Keratinocyte (primary cell): ENCODE measurements around the gene SDC1. TPM values are rescaled to one million over a fixed set of nuclear protein-coding genes. Genes with fewer than 3 reads are reported as not detected.

Source experiments
- DNase-seq: peaks from one replicate; pipeline ENCODE4 v3.0.0-alpha.2; 2011; ENCODE audit warnings: low read depth, missing footprints, low spot score
- FAIRE-seq: peaks from 2 replicates; lab custom pipeline; 2011; peaks lifted over from hg19 to GRCh38; lab: Jason Lieb, UNC
- H2AFZ ChIP-seq: 2 replicates; pipeline ENCODE4 v1.6.0; 2012; ENCODE audit warnings: low read length, control low read depth, inconsistent platforms; ENCODE audit not compliant: control insufficient read depth
- H3K27ac ChIP-seq: 2 replicates; pipeline ENCODE4 v1.5.1; 2011; ENCODE audit warnings: low read length; ENCODE audit not compliant: control insufficient read depth, insufficient read depth
- H3K27me3 ChIP-seq: 3 replicates; pipeline ENCODE4 v1.6.0; 2011; ENCODE audit warnings: low read length; ENCODE audit not compliant: control insufficient read depth, insufficient read depth; ENCODE audit errors: extremely low read depth
- H3K36me3 ChIP-seq, 2 experiments: 2 replicates in 1 of 2; 3 replicates in 1 of 2; pipeline ENCODE4 v1.5.1; 2011; ENCODE audit warnings: low read length in 2 of 2, mild to moderate bottlenecking in 1 of 2; ENCODE audit not compliant: control insufficient read depth in 2 of 2, insufficient read depth in 2 of 2; ENCODE audit errors: extremely low read depth in 1 of 2
- H3K4me1 ChIP-seq: 3 replicates; pipeline ENCODE4 v1.5.1; 2011; ENCODE audit warnings: low read length; ENCODE audit not compliant: control insufficient read depth, insufficient read depth; ENCODE audit errors: extremely low read depth
- H3K4me2 ChIP-seq: 3 replicates; pipeline ENCODE4 v1.6.0; 2011; ENCODE audit warnings: low read depth, low read length; ENCODE audit not compliant: control insufficient read depth, insufficient read depth; ENCODE audit errors: extremely low read depth
- H3K4me3 ChIP-seq, 3 experiments: fragments of 200-600 bp in 1 of 3; sonication (generic) in 1 of 3; 2 replicates in 2 of 3; 3 replicates in 1 of 3; pipeline ENCODE4 v1.5.1; 2011 to 2016; ENCODE audit warnings: low read length in 3 of 3, mild to moderate bottlenecking in 3 of 3, control low read depth in 2 of 3, inconsistent platforms in 1 of 3, low read depth in 1 of 3, mixed read lengths in 1 of 3, mixed run types in 1 of 3, moderate library complexity in 1 of 3; ENCODE audit not compliant: control insufficient read depth in 2 of 3, insufficient read depth in 2 of 3; ENCODE audit errors: extremely low read depth in 1 of 3
- H3K79me2 ChIP-seq: 2 replicates; pipeline ENCODE4 v1.6.0; 2012; ENCODE audit warnings: low read length; ENCODE audit not compliant: control insufficient read depth, insufficient read depth
- H3K9ac ChIP-seq: 3 replicates; pipeline ENCODE4 v1.6.0; 2011; ENCODE audit warnings: low read length; ENCODE audit not compliant: control insufficient read depth, insufficient read depth; ENCODE audit errors: extremely low read depth
- H3K9me1 ChIP-seq: 3 replicates; pipeline ENCODE4 v1.6.0; 2011; ENCODE audit warnings: low read length; ENCODE audit not compliant: control insufficient read depth, insufficient read depth; ENCODE audit errors: extremely low read depth
- H3K9me3 ChIP-seq: 2 replicates; pipeline ENCODE4 v1.5.1; 2012; ENCODE audit warnings: low read depth, low read length; ENCODE audit not compliant: control insufficient read depth
- H4K20me1 ChIP-seq: 3 replicates; pipeline ENCODE4 v1.6.0; 2011; ENCODE audit warnings: low read length; ENCODE audit not compliant: control insufficient read depth, insufficient read depth; ENCODE audit errors: extremely low read depth
- EZH2 ChIP-seq: IDR thresholded peaks from one replicate; pipeline ENCODE4 v1.6.1; 2012; ENCODE audit warnings: inconsistent platforms, mild to moderate bottlenecking, low read length, moderate library complexity
- dilution Hi-C: fragments of 300-500 bp; cut with MboI; formaldehyde crosslinking; loops from one replicate; pipeline ENCODE4 v1.7.0; 2020; ENCODE audit warnings: low sequenced_read_pairs; ENCODE audit not compliant: extremely low pct_ligation_motif_present
- polyA plus RNA-seq, 5 experiments: library from polyadenylated mRNA; depleted of rRNA in 3 of 5; stranded (reverse) in 3 of 5; stranded (forward) in 1 of 5; unstranded in 1 of 5; fragments of >200 nt; gene quantifications; 1 replicate in 1 of 5; 2 replicates in 3 of 5; 3 replicates in 1 of 5; pipeline versions ENCODE4 v1.2.1 to v1.2.3, GENCODE V29; 2011 to 2012; ENCODE audit warnings: missing spikeins in 2 of 5, low read depth in 1 of 5, low replicate concordance in 1 of 5
- TF ChIP-seq, protein P1 (sequence below), 3 experiments: IDR thresholded peaks in 1 of 3; conservative IDR thresholded peaks in 1 of 3; optimal IDR thresholded peaks in 1 of 3; 2 replicates in 2 of 3; 3 replicates in 1 of 3; pipeline versions ENCODE3 to v1.5.1; 2011; ENCODE audit warnings: low read length in 3 of 3, mild to moderate bottlenecking in 3 of 3, moderate library complexity in 2 of 3, control low read depth in 1 of 3, inconsistent platforms in 1 of 3; ENCODE audit not compliant: insufficient read depth in 2 of 3; ENCODE audit errors: extremely low read depth in 1 of 3

SDC1 gene
- polyA plus RNA-seq, 1 donor (not counting 4 experiments of a cell fraction or from before 2014, with no cell fraction given) = 696 TPM

DNA sequence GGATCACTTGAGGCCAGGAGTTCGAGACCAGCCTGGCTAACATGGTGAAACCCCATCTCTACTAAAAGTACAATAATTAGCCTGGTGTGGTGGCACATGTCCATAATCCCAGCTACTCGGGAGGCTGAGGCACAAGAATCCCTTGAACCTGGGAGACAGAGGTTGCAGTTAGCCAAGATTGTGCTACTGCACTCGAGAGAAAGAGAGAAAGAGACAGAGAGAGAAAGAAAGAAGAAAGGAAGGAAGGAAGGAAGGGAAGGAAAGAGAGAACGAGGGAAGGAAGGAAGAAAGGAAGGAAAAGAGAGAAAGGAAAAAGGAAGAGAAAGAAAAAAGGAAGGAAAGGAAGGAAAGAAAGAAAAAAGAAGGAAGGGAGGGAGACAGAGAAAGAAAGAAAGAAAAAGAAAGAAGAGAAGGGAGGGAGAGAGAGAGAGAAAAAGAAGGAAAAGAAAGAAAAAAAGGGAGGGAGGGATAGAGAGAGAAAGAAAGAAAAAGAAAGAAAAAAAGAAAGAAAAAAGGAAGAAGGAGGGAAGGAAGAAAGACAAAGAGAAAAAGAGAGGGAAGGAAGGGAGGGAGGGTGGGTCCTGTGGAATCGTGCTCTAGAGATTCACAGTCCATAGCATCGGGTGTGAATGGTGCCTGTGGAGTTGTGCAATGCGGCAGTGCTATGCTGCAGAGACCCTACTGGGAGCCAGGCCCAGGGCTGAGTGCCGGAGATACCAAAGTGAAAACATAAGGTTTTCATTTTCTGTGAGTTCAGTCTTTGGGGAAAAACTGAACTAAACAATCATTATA, 4.6 kb upstream of the SDC1 start:
- Histone ChIP-seq H3K4me2 (no peak overlapping the region), H3K4me1 (peaks cover 45% of the 10 kb centered on the region)
- FAIRE-seq = no peak

DNA sequence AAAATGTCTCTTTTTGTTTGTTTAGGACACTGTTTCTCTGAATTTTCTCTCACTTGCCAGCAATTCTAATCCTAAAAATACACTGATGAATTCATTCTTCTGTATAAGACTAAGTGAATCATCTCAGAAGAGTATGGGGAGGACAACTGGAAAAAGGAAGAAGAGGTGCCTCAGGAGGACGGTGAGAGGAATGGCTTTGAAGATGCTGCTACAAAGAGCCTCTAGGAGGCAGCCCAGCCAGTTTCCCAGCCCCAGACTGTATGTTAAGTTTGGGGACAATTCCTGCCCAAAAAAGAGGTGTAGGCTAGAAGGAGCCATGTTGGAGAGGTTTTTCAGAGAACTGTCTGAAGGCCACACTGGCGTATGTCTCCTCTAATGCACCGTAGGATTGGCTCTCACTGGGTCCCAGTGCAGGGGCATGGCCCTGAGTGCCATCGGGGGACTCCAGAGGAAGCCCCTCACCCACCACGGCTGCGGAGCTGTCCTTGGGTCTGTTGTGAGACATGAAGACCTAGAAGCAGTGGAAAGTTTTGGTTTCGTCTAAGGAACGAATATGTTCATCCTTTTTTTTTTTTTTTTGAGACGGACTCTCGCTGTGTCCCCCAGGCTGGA, 3.1 kb upstream of the SDC1 start:
- DNase-seq (no peak), FAIRE-seq (no peak)
- Histone ChIP-seq H3K4me2 (no peak overlapping the region), H3K9ac (no peak overlapping the region), H3K27me3 (no peaks in the 10 kb centered on the region), H3K4me1 (peaks cover 34% of the 10 kb centered on the region), H3K9me1 (no peaks in the 10 kb centered on the region), H3K79me2 (peaks cover 25% of the 10 kb centered on the region), H4K20me1 (no peaks in the 10 kb centered on the region), H3K36me3 (peaks cover 0 to 8% of the 10 kb centered on the region in 2 experiments), H3K4me3 (no peak overlapping the region), H3K9me3 (no peaks in the 10 kb centered on the region), H2AFZ (no peak overlapping the region), H3K27ac (no peak overlapping the region)
- dilution Hi-C loops = no loop called here
- TF ChIP-seq EZH2 = no peak
- TF ChIP-seq, protein P1, sequence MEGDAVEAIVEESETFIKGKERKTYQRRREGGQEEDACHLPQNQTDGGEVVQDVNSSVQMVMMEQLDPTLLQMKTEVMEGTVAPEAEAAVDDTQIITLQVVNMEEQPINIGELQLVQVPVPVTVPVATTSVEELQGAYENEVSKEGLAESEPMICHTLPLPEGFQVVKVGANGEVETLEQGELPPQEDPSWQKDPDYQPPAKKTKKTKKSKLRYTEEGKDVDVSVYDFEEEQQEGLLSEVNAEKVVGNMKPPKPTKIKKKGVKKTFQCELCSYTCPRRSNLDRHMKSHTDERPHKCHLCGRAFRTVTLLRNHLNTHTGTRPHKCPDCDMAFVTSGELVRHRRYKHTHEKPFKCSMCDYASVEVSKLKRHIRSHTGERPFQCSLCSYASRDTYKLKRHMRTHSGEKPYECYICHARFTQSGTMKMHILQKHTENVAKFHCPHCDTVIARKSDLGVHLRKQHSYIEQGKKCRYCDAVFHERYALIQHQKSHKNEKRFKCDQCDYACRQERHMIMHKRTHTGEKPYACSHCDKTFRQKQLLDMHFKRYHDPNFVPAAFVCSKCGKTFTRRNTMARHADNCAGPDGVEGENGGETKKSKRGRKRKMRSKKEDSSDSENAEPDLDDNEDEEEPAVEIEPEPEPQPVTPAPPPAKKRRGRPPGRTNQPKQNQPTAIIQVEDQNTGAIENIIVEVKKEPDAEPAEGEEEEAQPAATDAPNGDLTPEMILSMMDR (optimal IDR thresholded peaks at IDR 0.05 in 1 of 3, IDR thresholded peaks at IDR 0.05 in 1 of 3, conservative IDR thresholded peaks at IDR 0.05 in 1 of 3; ENCODE audit: extremely low read depth in 1 of 3, insufficient read depth in 2 of 3, low read length in 3 of 3) = peak in 1 of 3 experiments; percentile 8

More for the DNA sequence above, 4.6 kb upstream of the SDC1 start:
- no peak for DNase-seq
- TF ChIP-seq, protein P1 (optimal IDR thresholded peaks at IDR 0.05 in 1 of 3, IDR thresholded peaks at IDR 0.05 in 1 of 3, conservative IDR thresholded peaks at IDR 0.05 in 1 of 3; ENCODE audit: extremely low read depth in 1 of 3, insufficient read depth in 2 of 3, low read length in 3 of 3) = no peak
- no peak for TF ChIP-seq EZH2
- Histone ChIP-seq H2AFZ (no peak overlapping the region), H3K79me2 (peaks cover 11% of the 10 kb centered on the region), H3K4me3 (no peak overlapping the region), H3K27me3 (no peaks in the 10 kb centered on the region), H3K9me1 (no peaks in the 10 kb centered on the region), H3K27ac (no peak overlapping the region), H4K20me1 (no peaks in the 10 kb centered on the region), H3K9ac (no peak overlapping the region), H3K9me3 (no peaks in the 10 kb centered on the region), H3K36me3 (no peaks in the 10 kb centered on the region)
- dilution Hi-C loops = no loop called here
